Nephron (organoid): ENCODE data around the gene TLCD5.
A peak's percentile ranks its signal among the peaks of the same experiment; 100 is the strongest.

ENCODE experiments used
- H3K27ac Mint-ChIP-seq, 3 experiments: 2 replicates each; pipeline ENCODE4 v1.8.0; 2020; ENCODE audit warnings: mixed read lengths in 3 of 3, mild to moderate bottlenecking in 2 of 3, moderate library complexity in 1 of 3
- H3K27me3 Mint-ChIP-seq: 2 replicates; pipeline ENCODE4 v1.8.0; 2021; ENCODE audit warnings: low read depth, mild to moderate bottlenecking, moderate library complexity, mixed read lengths
- H3K36me3 Mint-ChIP-seq: 2 replicates; pipeline ENCODE4 v1.8.0; 2020; ENCODE audit warnings: low read depth, mixed read lengths
- H3K4me1 Mint-ChIP-seq: 2 replicates; pipeline ENCODE4 v1.8.0; 2020; ENCODE audit warnings: mixed read lengths
- H3K4me3 Mint-ChIP-seq, 3 experiments: 2 replicates each; pipeline ENCODE4 v1.8.0; 2020; ENCODE audit warnings: mild to moderate bottlenecking in 3 of 3, mixed read lengths in 3 of 3, moderate library complexity in 2 of 3
- H3K9me3 Mint-ChIP-seq: 2 replicates; pipeline ENCODE4 v1.8.0; 2020; ENCODE audit warnings: mixed read lengths
- CTCF ChIP-seq, 3 experiments: fragments of 200-600 bp; sonication (generic); IDR thresholded peaks; one replicate each; pipeline ENCODE4 v1.5.0; 2021; ENCODE audit warnings: antibody characterized with exemption in 3 of 3; ENCODE audit not compliant: unreplicated experiment in 3 of 3

TLCD5 gene

GRCh38 chr11:120324932-120325810 is at the start of gene TLCD5:
TSS of gene TLCD5 (plus strand) at chr11:120325299. CDS start at chr11:120327442, 2,143 bp downstream.
- Mint-ChIP-seq H3K9me3 (no peaks in the 10 kb centered on the region), H3K27ac (peak within 1 kb of the TSS; percentile 63 to 83 (median 76)), H3K36me3 (peaks cover 14% of the 10 kb centered on the region), H3K4me1 (peaks cover 41% of the 10 kb centered on the region), H3K27me3 (no peaks in the 10 kb centered on the region), H3K4me3 (peak within 1 kb of the TSS; percentile 84 to 95 (median 90))
- TF ChIP-seq CTCF (IDR thresholded peaks at IDR 0.05; ENCODE audit: unreplicated experiment in 3 of 3) = peak in 1 of 3 experiments; percentile 31

GRCh38 chr11:120279502-120279901 is 45.6 kb upstream of the TLCD5 start:
- Mint-ChIP-seq H3K36me3 (no peaks in the 10 kb centered on the region), H3K27ac (no peak overlapping the region), H3K27me3 (peaks cover 18% of the 10 kb centered on the region), H3K4me1 (peaks cover 18% of the 10 kb centered on the region), H3K9me3 (no peaks in the 10 kb centered on the region), H3K4me3 (no peak overlapping the region)
- TF ChIP-seq CTCF (IDR thresholded peaks at IDR 0.05; ENCODE audit: unreplicated experiment in 3 of 3) = no peak

- Mint-ChIP-seq H3K27ac (no peak overlapping the region), H3K4me3 (no peak overlapping the region), H3K27me3 (peaks cover 11% of the 10 kb centered on the region), H3K36me3 (no peaks in the 10 kb centered on the region), H3K9me3 (no peaks in the 10 kb centered on the region), H3K4me1 (peaks cover 18% of the 10 kb centered on the region)
- no peak for TF ChIP-seq CTCF (IDR thresholded peaks at IDR 0.05; ENCODE audit: unreplicated experiment in 3 of 3)
These were observed 44.5 kb upstream of the TLCD5 start for GRCh38 chr11:120280600-120281051.

- no peak overlapping the region for H3K27ac Mint-ChIP-seq
- H3K36me3 Mint-ChIP-seq = no peaks in the 10 kb centered on the region
- no peak for TF ChIP-seq CTCF (IDR thresholded peaks at IDR 0.05; ENCODE audit: unreplicated experiment in 3 of 3)
- peaks cover 6% of the 10 kb centered on the region for H3K27me3 Mint-ChIP-seq
- no peaks in the 10 kb centered on the region for H3K9me3 Mint-ChIP-seq
- no peak overlapping the region for H3K4me3 Mint-ChIP-seq
- H3K4me1 Mint-ChIP-seq = peaks cover 18% of the 10 kb centered on the region
These were observed 43.8 kb upstream of the TLCD5 start for GRCh38 chr11:120281143-120281795.

- no peak overlapping the region for H3K4me3 Mint-ChIP-seq
- no peaks in the 10 kb centered on the region for H3K36me3 Mint-ChIP-seq
- no peaks in the 10 kb centered on the region for H3K9me3 Mint-ChIP-seq
- H3K27ac Mint-ChIP-seq = no peak overlapping the region
- H3K27me3 Mint-ChIP-seq = peaks cover 6% of the 10 kb centered on the region
- TF ChIP-seq CTCF (IDR thresholded peaks at IDR 0.05; ENCODE audit: unreplicated experiment in 3 of 3) = no peak
- H3K4me1 Mint-ChIP-seq = peaks cover 18% of the 10 kb centered on the region
These were observed 42.0 kb upstream of the TLCD5 start for GRCh38 chr11:120283124-120283523.
